ENCODE results near the gene RAB11FIP4. TPM values are rescaled to one million over a fixed set of nuclear protein-coding genes. Genes with fewer than 3 reads are reported as not detected.

The RAB11FIP4 gene
- total and polyA plus RNA-seq, 9 of the 15 experiments (the other 6 are each of a cell fraction or from before 2014, with no cell fraction given), result 0.62 to 16.6 (median 8.9) TPM

DNA sequence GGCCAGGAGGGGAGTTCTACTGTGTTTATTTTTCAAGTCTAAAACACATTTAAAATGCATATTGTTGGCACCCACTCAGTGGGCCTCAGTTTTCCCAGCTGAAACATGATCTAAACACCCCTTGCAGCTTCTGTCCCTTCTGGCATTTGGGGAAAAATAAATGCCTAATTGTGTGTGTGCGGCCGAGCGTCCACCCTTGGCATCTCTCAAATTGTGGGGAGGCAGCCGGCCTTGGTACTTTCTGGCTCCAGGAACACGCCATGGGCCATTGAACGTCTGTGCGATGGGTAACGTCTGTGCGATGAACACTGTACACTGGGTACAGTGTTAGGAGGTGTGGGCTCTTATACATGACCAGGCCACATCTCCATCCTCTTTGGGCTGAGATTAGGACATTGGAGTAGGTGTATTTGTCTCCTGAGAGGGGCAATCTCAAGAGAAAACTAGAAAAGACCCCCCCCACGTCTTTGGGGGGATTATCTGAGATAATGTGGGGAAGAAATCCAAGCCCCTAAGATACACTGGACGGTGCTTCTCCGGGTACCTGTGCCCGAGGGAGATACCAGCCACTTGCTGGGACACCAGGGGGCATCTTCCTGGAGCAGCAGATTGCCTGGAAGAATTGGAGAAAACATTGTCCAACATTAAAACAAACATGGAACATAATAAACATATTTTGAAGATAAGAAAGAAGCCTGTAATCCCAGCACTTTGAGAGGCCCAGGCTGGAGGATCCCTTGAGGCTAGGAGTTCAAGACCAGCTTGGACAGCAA lies 54.9 kb downstream of the RAB11FIP4 start (continued):
- TF ChIP-seq, protein P1, sequence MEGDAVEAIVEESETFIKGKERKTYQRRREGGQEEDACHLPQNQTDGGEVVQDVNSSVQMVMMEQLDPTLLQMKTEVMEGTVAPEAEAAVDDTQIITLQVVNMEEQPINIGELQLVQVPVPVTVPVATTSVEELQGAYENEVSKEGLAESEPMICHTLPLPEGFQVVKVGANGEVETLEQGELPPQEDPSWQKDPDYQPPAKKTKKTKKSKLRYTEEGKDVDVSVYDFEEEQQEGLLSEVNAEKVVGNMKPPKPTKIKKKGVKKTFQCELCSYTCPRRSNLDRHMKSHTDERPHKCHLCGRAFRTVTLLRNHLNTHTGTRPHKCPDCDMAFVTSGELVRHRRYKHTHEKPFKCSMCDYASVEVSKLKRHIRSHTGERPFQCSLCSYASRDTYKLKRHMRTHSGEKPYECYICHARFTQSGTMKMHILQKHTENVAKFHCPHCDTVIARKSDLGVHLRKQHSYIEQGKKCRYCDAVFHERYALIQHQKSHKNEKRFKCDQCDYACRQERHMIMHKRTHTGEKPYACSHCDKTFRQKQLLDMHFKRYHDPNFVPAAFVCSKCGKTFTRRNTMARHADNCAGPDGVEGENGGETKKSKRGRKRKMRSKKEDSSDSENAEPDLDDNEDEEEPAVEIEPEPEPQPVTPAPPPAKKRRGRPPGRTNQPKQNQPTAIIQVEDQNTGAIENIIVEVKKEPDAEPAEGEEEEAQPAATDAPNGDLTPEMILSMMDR (IDR thresholded peaks at IDR 0.05 in 2 of 3, conservative IDR thresholded peaks at IDR 0.05 in 1 of 3; ENCODE audit: insufficient read depth in 2 of 3, low read depth in 1 of 3, low read length in 3 of 3), result peak in 2 of 3 experiments; percentile 13 to 26; a peak in 2 of 6 replicates

DNA sequence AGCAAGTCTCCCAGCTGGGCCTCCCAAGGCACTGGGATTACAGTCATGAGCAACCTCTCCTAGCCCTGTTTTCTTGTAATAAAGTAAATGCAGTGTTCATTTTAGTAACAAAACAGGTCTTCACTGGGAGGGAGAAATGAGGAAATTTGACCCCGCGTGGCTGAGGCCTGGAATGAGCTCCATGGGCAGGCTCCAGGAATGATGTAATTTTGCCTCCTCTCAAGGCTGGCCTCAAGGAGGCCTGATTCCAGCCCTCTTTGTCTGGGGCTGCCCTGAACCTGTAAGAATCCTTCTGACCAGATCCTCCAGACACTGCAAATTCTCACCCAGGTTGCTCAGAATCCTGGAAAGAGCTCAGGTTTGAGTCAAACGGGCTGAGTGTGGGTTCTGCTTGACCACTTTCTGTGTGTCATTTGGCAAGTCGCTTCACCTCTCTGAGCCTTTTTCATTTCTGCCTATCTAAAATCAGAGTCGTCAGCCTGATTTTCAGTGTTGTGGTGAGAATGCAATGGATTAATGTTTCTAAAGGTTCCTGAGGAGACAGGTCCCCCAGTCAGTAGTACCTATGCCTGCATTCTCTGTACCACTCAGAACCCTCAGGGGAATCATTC lies 57.1 kb downstream of the RAB11FIP4 start:
- in situ Hi-C loops (cut with MboI), result no loop called here

More for the DNA sequence above, 57.1 kb downstream of the RAB11FIP4 start:
- POLR2A ChIA-PET, result interaction anchor here (0.5 kb wide), 1 partner anchor 19 kb away, joined by 4 read pairs; no protein-coding TSS in a partner anchor
- BruUV-seq (replicated peaks), result no TSS peak
- H3K27ac ChIP-seq (ENCODE audit: extremely low read depth, low read depth, low read length), result no peak overlapping the region
- CTCF ChIA-PET (ENCODE audit: low intra/inter-chr PET ratio), result no interaction called here
- H4K20me1 ChIP-seq (replicated peaks; ENCODE audit: control insufficient read depth, insufficient read depth, low read length), result no peaks in the 10 kb centered on the region
- no peak overlapping the region for H3K4me2 ChIP-seq (ENCODE audit: insufficient read depth, low read length)
- peaks cover 0 to 5% of the 10 kb centered on the region in 2 experiments; a peak in 1 of 5 replicates for H3K4me1 ChIP-seq (replicated peaks in 1 of 2; ENCODE audit: control insufficient read depth in 2 of 2, insufficient read depth in 2 of 2, low read length in 2 of 2)
- TF ChIP-seq RBM25 (IDR thresholded peaks at IDR 0.05; ENCODE audit: low read depth, low read length, severe bottlenecking), result peak; percentile 80
- 0 out of 2 replicates have a peak, but pooled peaks have one; percentile 37 for TF ChIP-seq BCOR (IDR thresholded peaks at IDR 0.05)
- no peak for TF ChIP-seq SMAD2 (IDR thresholded peaks at IDR 0.05; ENCODE audit: low read depth, low read length)
- TF ChIP-seq ZFP36 (IDR thresholded peaks at IDR 0.05; ENCODE audit: low read depth, low read length, partially characterized antibody), result peak; percentile 66
- 0 out of 5 replicates have a peak, but pooled peaks cover 0 to 12% of the 10 kb centered on the region in 2 experiments for H3K27me3 ChIP-seq (ENCODE audit: control insufficient read depth in 2 of 2, insufficient read depth in 2 of 2, low read length in 2 of 2)
- H3K4me3 ChIP-seq, result no peak overlapping the region
- WGBS (ENCODE audit: insufficient coverage, low coverage, missing lambda C conversion rate), result 36% methylated on average over 5 of the region's 5 CpGs
- FAIRE-seq (no peak), ATAC-seq (no peak), DNase-seq (ENCODE audit: extremely low read depth in 1 of 4, low spot score in 3 of 4) (no peak)
- intact Hi-C loops (cut with micrococcal nuclease), result no loop called here
- no peaks in the 10 kb centered on the region for H3K79me2 ChIP-seq (ENCODE audit: control insufficient read depth, insufficient read depth, low read length)
- H3K9me3 ChIP-seq (replicated peaks; ENCODE audit: control insufficient read depth, insufficient read depth, low read depth, low read length), result no peaks in the 10 kb centered on the region
- H3K9me1 ChIP-seq (ENCODE audit: control insufficient read depth, insufficient read depth, low read length), result no peaks in the 10 kb centered on the region
- H3K9ac ChIP-seq (ENCODE audit: insufficient read depth in 1 of 2, low read depth in 2 of 2, low read length in 2 of 2), result no peak overlapping the region
- no peaks in the 10 kb centered on the region for H3K36me3 ChIP-seq (ENCODE audit: control insufficient read depth, insufficient read depth, low read length)
- no peak overlapping the region for H2AFZ ChIP-seq (ENCODE audit: low read depth, low read length)

Measured in K562 (cell line).